IPS-15b (cell line): ENCODE results near the gene RABL3.
"Not testable (repeated sequence)": the region's sequence is repeated elsewhere in the genome, so short reads cannot be mapped to it uniquely, and the experiment has no call there.

Experiments used
- H3K27me3 ChIP-seq: one replicate; pipeline ENCODE4 v1.6.1; 2013; ENCODE audit warnings: low read length; ENCODE audit not compliant: control insufficient read depth, insufficient read depth
- H3K36me3 ChIP-seq: one replicate; pipeline ENCODE4 v1.6.1; 2013; ENCODE audit warnings: low read length; ENCODE audit not compliant: control insufficient read depth, insufficient read depth
- H3K4me1 ChIP-seq: one replicate; pipeline ENCODE4 v1.6.1; 2013; ENCODE audit warnings: mild to moderate bottlenecking, low read length; ENCODE audit not compliant: control insufficient read depth, insufficient read depth
- H3K4me3 ChIP-seq: one replicate; pipeline ENCODE4 v1.5.1; 2013; ENCODE audit warnings: low read depth, low read length
- H3K9ac ChIP-seq: one replicate; pipeline ENCODE4 v1.6.1; 2013; ENCODE audit warnings: low read depth, mild to moderate bottlenecking, low read length
- H3K9me3 ChIP-seq: one replicate; pipeline ENCODE4 v1.6.1; 2013; ENCODE audit warnings: mild to moderate bottlenecking, low read length; ENCODE audit not compliant: control insufficient read depth, insufficient read depth

The RABL3 gene

DNA sequence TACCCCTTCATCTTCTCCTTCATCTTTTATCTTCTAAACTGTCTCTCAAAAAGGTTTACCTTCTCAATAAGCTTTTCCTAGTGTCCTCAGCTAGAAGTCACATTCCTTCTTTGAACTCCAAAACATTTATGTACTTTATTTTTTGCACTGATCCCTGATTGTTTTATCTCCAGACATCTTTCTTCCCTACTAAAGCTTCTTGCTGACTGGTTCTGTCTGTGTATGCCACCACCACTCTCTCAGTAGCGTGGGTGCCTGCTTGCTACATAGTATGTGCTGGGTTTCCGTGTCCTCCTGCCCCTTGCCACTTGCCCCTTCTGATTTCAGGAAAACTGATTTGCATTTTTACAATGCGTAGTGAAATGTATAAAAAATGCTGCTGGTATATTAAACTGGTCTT lies 24.3 kb upstream of the RABL3 start:
- H3K9ac ChIP-seq, result no peak overlapping the region
- peaks cover 30% of the 10 kb centered on the region for H3K4me1 ChIP-seq
- no peaks in the 10 kb centered on the region for H3K27me3 ChIP-seq
- H3K4me3 ChIP-seq, result no peak overlapping the region
- H3K36me3 ChIP-seq, result no peaks in the 10 kb centered on the region
- no peaks in the 10 kb centered on the region for H3K9me3 ChIP-seq

DNA sequence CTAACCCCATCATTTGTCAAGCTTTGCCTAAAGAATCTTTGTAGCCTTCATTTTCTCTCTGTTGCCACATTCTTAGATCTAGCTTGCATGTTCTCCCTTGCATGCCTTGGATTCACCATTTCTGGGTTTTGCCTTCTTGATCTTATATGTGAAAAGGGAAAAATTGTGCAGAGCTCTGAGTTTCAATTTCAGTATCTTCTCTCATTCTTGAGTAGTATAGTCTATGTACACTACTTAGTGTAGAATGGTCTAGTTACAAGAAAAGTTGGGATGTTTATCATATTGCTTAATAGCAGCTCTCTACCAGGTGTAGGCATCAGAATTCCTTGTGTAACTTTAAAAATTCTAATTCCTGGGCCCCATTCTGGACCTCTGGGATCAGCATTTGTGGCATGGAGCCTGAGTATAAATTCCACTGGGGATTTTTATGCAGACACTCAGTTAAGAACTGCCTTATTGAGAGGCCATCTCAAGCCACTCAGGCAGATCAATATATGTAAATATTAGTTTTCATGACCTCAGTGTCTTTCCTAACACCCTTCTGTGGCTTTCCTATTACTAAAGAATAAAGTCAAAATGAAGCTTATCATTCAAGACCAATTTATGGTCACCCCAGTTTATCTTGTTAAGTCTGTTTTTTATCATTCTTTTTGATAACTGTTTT lies 23.6 kb upstream of the RABL3 start:
- H3K36me3 ChIP-seq, result no peaks in the 10 kb centered on the region

DNA sequence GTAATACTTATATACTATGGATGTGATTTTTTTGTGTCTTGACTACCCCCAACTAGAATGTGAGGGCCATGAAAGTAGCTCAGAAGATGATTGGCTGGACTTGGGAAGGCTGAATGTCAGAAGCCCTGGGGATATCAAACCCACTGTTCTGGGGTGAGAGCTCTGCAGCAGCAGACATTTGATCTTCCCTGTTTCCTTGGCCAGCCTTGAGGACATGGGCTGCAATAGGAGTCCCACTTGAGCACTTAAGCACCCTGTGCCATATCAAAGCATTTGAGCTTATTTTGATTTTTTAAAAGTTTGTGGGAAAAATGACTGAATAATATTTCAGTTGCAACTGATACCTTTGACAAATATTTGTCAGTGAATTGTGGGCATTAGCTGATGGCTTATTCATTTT lies 21.9 kb upstream of the RABL3 start:
- Histone ChIP-seq H3K9me3 (no peaks in the 10 kb centered on the region), H3K36me3 (no peaks in the 10 kb centered on the region), H3K4me1 (peaks cover 25% of the 10 kb centered on the region), H3K27me3 (no peaks in the 10 kb centered on the region), H3K9ac (no peak overlapping the region), H3K4me3 (no peak overlapping the region)

More for the DNA sequence above, 23.6 kb upstream of the RABL3 start:
- H3K4me3 ChIP-seq, result no peak overlapping the region
- H3K4me1 ChIP-seq, result peaks cover 28% of the 10 kb centered on the region
- H3K27me3 ChIP-seq, result no peaks in the 10 kb centered on the region
- H3K9ac ChIP-seq, result no peak overlapping the region
- H3K9me3 ChIP-seq, result no peaks in the 10 kb centered on the region

DNA sequence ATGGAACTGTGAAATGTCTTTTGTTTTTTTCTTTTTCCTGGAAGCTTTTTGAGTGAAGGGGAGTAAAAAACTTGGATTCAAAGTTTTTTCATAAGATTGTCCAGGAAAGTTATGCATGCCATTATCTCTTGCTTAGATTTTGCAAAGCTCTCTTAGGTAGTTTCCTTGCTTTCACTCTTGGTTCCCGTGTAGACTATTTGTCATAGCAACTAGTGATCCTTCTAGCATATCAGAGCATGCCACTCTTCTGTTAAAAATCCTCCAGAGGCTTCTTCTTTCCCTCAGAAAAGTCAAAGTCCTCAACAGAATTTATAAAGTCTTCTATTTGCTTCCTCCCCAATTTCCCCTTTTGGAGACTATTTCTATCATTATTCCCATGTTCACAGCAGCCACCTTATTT lies 21.3 kb upstream of the RABL3 start:
- Histone ChIP-seq H3K27me3 (no peaks in the 10 kb centered on the region), H3K9me3 (no peaks in the 10 kb centered on the region), H3K9ac (no peak overlapping the region), H3K4me1 (peaks cover 25% of the 10 kb centered on the region), H3K36me3 (no peaks in the 10 kb centered on the region), H3K4me3 (no peak overlapping the region)

GRCh38 chr3:120762615-120763014 lies 20.3 kb upstream of the RABL3 start:
- Histone ChIP-seq H3K36me3 (peaks cover 3% of the 10 kb centered on the region), H3K9ac (no peak overlapping the region), H3K27me3 (no peaks in the 10 kb centered on the region), H3K9me3 (no peaks in the 10 kb centered on the region), H3K4me1 (peaks cover 25% of the 10 kb centered on the region), H3K4me3 (no peak overlapping the region)

DNA sequence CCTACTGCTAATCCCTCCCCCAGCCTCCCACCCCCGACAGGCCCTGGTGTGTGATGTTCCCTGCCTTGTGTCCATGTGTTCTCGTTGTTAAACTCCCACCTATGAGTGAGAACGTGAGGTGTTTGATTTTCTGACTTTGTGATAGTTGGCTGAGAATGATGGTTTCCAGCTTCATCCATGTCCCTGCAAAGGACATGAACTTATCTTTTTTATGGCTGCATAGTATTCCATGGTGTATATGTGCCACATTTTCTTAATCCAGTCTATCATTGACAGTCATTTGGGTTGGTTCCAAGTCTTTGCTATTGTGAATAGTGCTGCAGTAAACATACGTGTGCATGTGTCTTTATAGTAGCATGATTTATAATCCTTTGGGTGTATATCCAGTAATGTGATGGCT lies 16.2 kb upstream of the RABL3 start:
- not testable (repeated sequence) for H3K36me3 ChIP-seq, H3K4me3 ChIP-seq, H3K9me3 ChIP-seq, H3K27me3 ChIP-seq, H3K9ac ChIP-seq
- H3K4me1 ChIP-seq, result peaks cover 12% of the 10 kb centered on the region

- H3K9me3 ChIP-seq, result no peaks in the 10 kb centered on the region
- H3K9ac ChIP-seq, result no peak overlapping the region
- H3K4me1 ChIP-seq, result peaks cover 12% of the 10 kb centered on the region
Measured at GRCh38 chr3:120756061-120756460, 13.7 kb upstream of the RABL3 start.

GRCh38 chr3:120753810-120754209 lies 11.5 kb upstream of the RABL3 start:
- Histone ChIP-seq H3K36me3 (peaks cover 11% of the 10 kb centered on the region), H3K9me3 (no peaks in the 10 kb centered on the region), H3K27me3 (no peaks in the 10 kb centered on the region), H3K4me1 (peaks cover 12% of the 10 kb centered on the region), H3K9ac (no peak overlapping the region), H3K4me3 (no peak overlapping the region)

More at GRCh38 chr3:120756061-120756460, 13.7 kb upstream of the RABL3 start:
- Histone ChIP-seq H3K4me3 (no peak overlapping the region), H3K27me3 (no peaks in the 10 kb centered on the region), H3K36me3 (peaks cover 6% of the 10 kb centered on the region)

- Histone ChIP-seq H3K4me1 (peaks cover 12% of the 10 kb centered on the region), H3K4me3 (no peak overlapping the region), H3K36me3 (peaks cover 10% of the 10 kb centered on the region), H3K27me3 (no peaks in the 10 kb centered on the region), H3K9ac (no peak overlapping the region), H3K9me3 (no peaks in the 10 kb centered on the region)
Measured at GRCh38 chr3:120752865-120753264, 10.5 kb upstream of the RABL3 start.

DNA sequence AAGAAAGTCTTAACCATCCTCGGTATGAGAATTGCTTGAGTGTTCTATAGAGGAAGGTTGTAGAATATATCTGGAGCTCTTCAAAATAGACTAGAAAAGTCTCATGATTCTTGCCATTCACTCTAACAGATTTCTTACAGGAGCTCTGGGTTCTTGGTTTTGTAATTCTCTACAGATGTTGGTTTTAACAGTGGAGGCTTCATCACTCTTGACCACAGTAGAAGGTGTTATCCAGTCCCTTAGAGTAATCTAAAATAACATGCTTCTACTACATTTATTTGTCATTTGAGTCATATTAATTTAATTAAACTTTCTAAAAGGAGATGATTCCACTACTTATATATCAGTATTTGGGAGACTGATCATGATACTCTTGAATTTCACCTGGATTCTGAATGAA lies 9.9 kb upstream of the RABL3 start:
- peaks cover 12% of the 10 kb centered on the region for H3K4me1 ChIP-seq
- H3K4me3 ChIP-seq, result no peak overlapping the region
- no peaks in the 10 kb centered on the region for H3K9me3 ChIP-seq
- peaks cover 8% of the 10 kb centered on the region for H3K36me3 ChIP-seq
- H3K27me3 ChIP-seq, result no peaks in the 10 kb centered on the region
- no peak overlapping the region for H3K9ac ChIP-seq

- no peaks in the 10 kb centered on the region for H3K27me3 ChIP-seq
- peaks cover 11% of the 10 kb centered on the region for H3K4me1 ChIP-seq
- H3K36me3 ChIP-seq, result peaks cover 8% of the 10 kb centered on the region
- no peak overlapping the region for H3K9ac ChIP-seq
- H3K9me3 ChIP-seq, result no peaks in the 10 kb centered on the region
- H3K4me3 ChIP-seq, result no peak overlapping the region
Measured at GRCh38 chr3:120749843-120750242, 7.5 kb upstream of the RABL3 start.

DNA sequence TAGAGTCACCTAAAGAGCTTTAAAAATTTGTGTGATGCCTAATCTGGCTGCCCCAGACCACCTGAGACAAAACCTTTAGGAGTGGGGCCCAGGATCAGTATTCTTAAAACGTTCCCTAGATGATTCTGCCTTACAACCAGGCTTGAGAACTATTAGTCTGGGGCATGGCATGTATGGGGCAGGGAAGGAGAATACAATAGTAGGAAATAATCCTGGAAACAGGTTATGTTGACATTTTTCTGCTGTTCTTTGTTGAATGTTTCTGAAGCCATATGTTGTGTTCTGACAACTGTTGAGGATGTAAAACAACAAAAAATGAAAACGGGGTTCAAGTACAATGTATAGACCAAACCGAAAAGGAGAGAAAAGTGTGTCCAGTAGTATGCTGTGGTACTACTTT lies 3.1 kb upstream of the RABL3 start:
- no peaks in the 10 kb centered on the region for H3K36me3 ChIP-seq
- H3K9me3 ChIP-seq, result no peaks in the 10 kb centered on the region
- H3K27me3 ChIP-seq, result no peaks in the 10 kb centered on the region
- H3K4me3 ChIP-seq, result no peak overlapping the region
- H3K4me1 ChIP-seq, result peaks cover 9% of the 10 kb centered on the region
- no peak overlapping the region for H3K9ac ChIP-seq
